Kidney glomerular epithelial cell (primary cell): ENCODE results near the gene PSPN.
"Not testable (repeated sequence)": the region's sequence is repeated elsewhere in the genome, so short reads cannot be mapped to it uniquely, and the experiment has no call there.

ENCODE experiments used
- DNase-seq: peaks from one replicate; lab custom pipeline; 2025; lab: John Stamatoyannopoulos, UW

Gene PSPN

GRCh38 chr19:6373096-6373812, 2.5 kb downstream of the PSPN start:
- peak; percentile 97 for DNase-seq

- DNase-seq = peak; percentile 99
Measured at GRCh38 chr19:6372594-6373095, 3.1 kb downstream of the PSPN start, which contains the start of gene ALKBH7. Gene ALKBH7 (plus strand): TSS chr19:6372794. CDS start chr19:6372821, 27 bp downstream.

- DNase-seq = no peak
Measured at GRCh38 chr19:6364353-6364752, 11.4 kb downstream of the PSPN start.

- DNase-seq = no peak
Measured at GRCh38 chr19:6362351-6362801, 13.4 kb downstream of the PSPN start.

GRCh38 chr19:6362027-6362350, 13.7 kb downstream of the PSPN start:
- no peak for DNase-seq

GRCh38 chr19:6360857-6361216, 14.9 kb downstream of the PSPN start:
- DNase-seq = not testable (repeated sequence)

GRCh38 chr19:6360445-6360844, 15.3 kb downstream of the PSPN start:
- DNase-seq = not testable (repeated sequence)

- DNase-seq = no peak
Measured at GRCh38 chr19:6359568-6360341, 16.0 kb downstream of the PSPN start.

- DNase-seq = no peak
Measured at GRCh38 chr19:6358003-6358402, 17.7 kb downstream of the PSPN start.

- no peak for DNase-seq
Measured at GRCh38 chr19:6357174-6357573, 18.6 kb downstream of the PSPN start.

GRCh38 chr19:6355321-6356040, 20.3 kb downstream of the PSPN start:
- not testable (repeated sequence) for DNase-seq

GRCh38 chr19:6354098-6354674, 21.5 kb downstream of the PSPN start:
- DNase-seq = no peak

GRCh38 chr19:6352381-6353165, 23.2 kb downstream of the PSPN start:
- no peak for DNase-seq

GRCh38 chr19:6350688-6351087, 25.0 kb downstream of the PSPN start:
- no peak for DNase-seq

GRCh38 chr19:6349271-6349670, 26.5 kb downstream of the PSPN start:
- DNase-seq = not testable (repeated sequence)

GRCh38 chr19:6343462-6343861, 32.3 kb downstream of the PSPN start:
- DNase-seq = no peak

- no peak for DNase-seq
Measured at GRCh38 chr19:6340493-6341201, 35.1 kb downstream of the PSPN start.

- DNase-seq = no peak
Measured at GRCh38 chr19:6334490-6335285, 41.0 kb downstream of the PSPN start.

- DNase-seq = no peak
Measured at GRCh38 chr19:6333439-6333838, 42.3 kb downstream of the PSPN start, which contains the start of gene ACER1. Gene ACER1 (minus strand): TSS chr19:6333612. CDS start chr19:6333551, 61 bp downstream.

GRCh38 chr19:6326815-6327214, 48.9 kb downstream of the PSPN start:
- DNase-seq = no peak
